DND-41 (cell line): Measurements from ENCODE around the gene SND1.

Experiments used
- EZH2 ChIP-seq: IDR thresholded peaks from 3 replicates; pipeline ENCODE4 v1.6.1; 2012; ENCODE audit warnings: borderline replicate concordance, low read depth, mild to moderate bottlenecking, moderate library complexity, low read length, inconsistent platforms; ENCODE audit not compliant: severe bottlenecking
- TF ChIP-seq, protein P1 (sequence below): IDR thresholded peaks from 2 replicates; pipeline ENCODE4 v1.5.1; 2012; ENCODE audit warnings: borderline replicate concordance, low read length, moderate library complexity, mild to moderate bottlenecking; ENCODE audit not compliant: poor library complexity, severe bottlenecking; ENCODE audit errors: extremely low read depth

DNA sequence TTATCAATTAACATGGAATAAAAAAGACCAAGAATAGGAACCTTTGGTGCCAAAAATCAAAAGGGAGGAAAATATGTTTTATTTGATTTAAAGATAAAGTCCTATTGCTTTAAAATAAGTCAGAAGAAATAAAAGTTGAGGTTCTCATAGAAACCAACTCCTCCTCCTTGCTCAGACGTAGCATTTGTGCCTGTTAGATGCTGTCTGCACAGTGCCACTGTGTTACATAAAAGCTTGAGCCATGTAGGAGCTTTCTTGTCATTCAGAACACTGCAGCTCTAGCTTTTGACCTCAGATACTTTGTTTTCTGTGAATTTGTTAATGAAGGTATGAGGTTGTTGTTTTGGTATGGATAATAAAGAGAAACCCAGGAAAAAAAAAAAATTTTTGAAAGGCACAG lies 328.9 kb downstream of the SND1 start:
- TF ChIP-seq, protein P1, sequence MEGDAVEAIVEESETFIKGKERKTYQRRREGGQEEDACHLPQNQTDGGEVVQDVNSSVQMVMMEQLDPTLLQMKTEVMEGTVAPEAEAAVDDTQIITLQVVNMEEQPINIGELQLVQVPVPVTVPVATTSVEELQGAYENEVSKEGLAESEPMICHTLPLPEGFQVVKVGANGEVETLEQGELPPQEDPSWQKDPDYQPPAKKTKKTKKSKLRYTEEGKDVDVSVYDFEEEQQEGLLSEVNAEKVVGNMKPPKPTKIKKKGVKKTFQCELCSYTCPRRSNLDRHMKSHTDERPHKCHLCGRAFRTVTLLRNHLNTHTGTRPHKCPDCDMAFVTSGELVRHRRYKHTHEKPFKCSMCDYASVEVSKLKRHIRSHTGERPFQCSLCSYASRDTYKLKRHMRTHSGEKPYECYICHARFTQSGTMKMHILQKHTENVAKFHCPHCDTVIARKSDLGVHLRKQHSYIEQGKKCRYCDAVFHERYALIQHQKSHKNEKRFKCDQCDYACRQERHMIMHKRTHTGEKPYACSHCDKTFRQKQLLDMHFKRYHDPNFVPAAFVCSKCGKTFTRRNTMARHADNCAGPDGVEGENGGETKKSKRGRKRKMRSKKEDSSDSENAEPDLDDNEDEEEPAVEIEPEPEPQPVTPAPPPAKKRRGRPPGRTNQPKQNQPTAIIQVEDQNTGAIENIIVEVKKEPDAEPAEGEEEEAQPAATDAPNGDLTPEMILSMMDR: no peak
- no peak for TF ChIP-seq EZH2
